Measurements from ENCODE around the gene AZU1. TPM values are rescaled to one million over a fixed set of nuclear protein-coding genes. Genes with fewer than 3 reads are reported as not detected.

Gene AZU1
- total RNA-seq, 1 donor from 2014 or later, result not detected

DNA sequence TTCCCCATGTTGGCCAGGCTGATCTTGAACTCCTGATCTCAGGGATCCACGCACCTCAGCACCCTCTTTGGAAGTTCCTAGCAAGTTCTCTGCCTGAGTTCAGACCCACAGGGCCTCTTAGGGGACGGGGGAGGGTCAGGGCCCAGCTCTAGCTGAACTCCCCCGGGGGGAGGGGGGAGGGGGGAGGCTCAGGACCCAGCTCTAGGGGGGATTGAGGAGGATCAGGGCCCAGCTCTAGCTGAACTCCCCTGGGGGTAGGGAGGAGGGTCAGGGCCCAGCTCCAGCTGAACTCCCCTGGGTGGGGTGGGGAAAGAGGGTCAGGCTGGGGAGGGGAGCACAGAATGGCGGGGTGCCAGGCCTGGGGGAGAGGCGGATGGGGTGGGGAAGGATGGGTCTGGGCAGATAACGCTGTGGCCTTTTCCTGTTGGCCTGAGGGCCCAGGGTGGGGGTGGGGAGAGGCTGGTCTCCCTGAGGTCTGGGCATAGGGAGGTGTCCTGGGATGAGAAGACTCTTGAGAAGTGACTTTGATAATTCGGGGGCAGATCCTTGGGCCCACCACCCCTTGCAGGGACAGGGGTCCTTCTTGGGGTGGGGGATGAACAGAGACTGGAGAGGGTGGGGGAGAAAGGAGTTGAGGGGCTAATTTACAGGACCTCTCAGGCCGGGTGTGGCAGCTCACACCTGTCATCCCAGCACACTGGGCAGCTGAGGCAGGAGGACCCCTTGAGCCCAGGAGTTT, 35.9 kb upstream of the AZU1 start:
- DNase-seq, result no peak
- H3K27ac Mint-ChIP-seq, result no peak overlapping the region
- intact Hi-C loops (cut with micrococcal nuclease), result no loop called here
- H3K4me1 Mint-ChIP-seq, result peaks cover 2% of the 10 kb centered on the region
- H3K9me3 Mint-ChIP-seq, result no peaks in the 10 kb centered on the region
- H3K4me3 Mint-ChIP-seq, result no peak overlapping the region
- no peaks in the 10 kb centered on the region for H3K36me3 Mint-ChIP-seq (ENCODE audit: low read depth)
- H3K27me3 Mint-ChIP-seq, result peaks cover 4% of the 10 kb centered on the region

DNA sequence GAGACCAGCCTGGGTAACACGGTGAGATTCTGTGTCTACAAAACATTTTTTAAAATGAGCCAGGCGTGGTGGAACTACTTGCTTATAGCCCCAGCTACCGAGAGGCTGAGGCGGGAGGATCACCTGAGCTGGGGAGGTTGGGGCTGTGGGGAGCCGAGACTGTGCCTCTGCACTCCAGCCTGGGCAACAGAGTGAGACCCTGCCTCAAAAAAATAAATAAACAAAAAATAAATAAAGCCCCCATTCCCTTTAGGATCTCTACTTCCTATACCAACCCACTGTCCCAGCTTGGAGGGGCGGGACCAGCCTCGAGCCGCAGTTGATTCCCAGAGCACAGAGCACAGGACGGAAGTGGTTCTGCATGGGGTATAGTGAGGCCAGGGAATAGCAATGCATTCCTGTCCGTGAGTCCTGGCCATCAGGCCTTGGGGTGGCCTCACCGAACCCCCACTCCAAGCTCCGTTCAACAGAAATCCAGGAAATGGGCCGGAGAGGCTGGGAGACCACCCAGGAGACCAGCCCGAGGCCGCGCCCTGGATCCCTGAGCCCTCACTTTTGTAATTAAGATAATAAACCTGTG, 35.2 kb upstream of the AZU1 start:
- H3K4me1 Mint-ChIP-seq, result peaks cover 4% of the 10 kb centered on the region
- no peaks in the 10 kb centered on the region for H3K9me3 Mint-ChIP-seq
- H3K36me3 Mint-ChIP-seq (ENCODE audit: low read depth), result peaks cover 2% of the 10 kb centered on the region
- DNase-seq, result no peak
- H3K4me3 Mint-ChIP-seq, result no peak overlapping the region
- intact Hi-C loops (cut with micrococcal nuclease), result no loop called here
- peaks cover 6% of the 10 kb centered on the region for H3K27me3 Mint-ChIP-seq
- H3K27ac Mint-ChIP-seq, result no peak overlapping the region

DNA sequence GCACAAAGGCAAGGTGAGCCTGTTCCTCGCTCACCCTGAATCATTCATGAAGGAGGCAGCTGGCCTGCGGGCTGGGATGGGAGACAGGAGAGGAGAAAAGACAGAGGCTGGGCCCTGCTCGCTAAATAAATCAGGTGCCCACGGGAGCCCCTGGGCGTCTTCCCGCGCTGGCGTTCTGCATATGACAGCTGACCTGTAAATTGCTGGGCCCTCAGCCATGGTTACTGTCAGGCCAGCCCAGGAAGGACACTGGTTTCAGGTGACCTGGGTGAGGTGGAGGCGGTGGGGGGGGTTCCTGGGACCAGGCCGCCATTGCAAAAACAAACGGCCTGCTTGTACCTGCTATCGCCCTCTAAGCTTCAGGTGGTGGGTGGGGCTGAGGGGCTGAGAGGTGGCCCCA, 33.8 kb upstream of the AZU1 start:
- no peak overlapping the region for H3K4me3 Mint-ChIP-seq
- no peaks in the 10 kb centered on the region for H3K9me3 Mint-ChIP-seq
- intact Hi-C loops (cut with micrococcal nuclease), result no loop called here
- H3K27me3 Mint-ChIP-seq, result peaks cover 6% of the 10 kb centered on the region
- no peak overlapping the region for H3K27ac Mint-ChIP-seq
- H3K36me3 Mint-ChIP-seq (ENCODE audit: low read depth), result peaks cover 7% of the 10 kb centered on the region
- peaks cover 4% of the 10 kb centered on the region for H3K4me1 Mint-ChIP-seq
- DNase-seq, result no peak

DNA sequence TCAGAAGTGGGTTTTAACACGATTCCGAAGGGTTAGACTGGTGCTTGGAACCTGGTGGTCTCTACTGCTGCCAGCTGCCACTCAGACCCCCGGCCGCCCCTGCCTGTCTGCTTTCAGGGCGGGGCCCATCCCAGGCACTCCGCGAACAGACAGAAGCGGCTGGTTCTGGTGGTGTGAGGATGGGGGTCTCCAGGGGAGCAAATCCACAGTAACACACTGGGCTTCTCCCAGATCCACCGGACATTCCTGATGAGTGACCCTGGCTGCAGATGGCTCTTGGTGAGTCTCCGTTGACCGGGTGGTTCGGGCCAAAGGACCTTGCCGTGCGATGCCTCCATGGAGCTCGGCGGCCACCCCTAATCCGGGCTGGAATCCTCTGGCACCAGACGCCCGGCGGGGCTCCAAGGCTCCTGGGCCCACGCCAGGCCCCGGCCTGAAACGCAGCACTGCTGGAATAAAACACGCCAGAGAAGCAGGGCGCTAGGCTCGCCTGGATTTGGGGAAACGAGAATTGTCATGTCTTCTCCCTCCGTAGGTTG, 32.5 kb upstream of the AZU1 start:
- Mint-ChIP-seq H3K9me3 (no peaks in the 10 kb centered on the region), H3K4me3 (no peak overlapping the region), H3K27me3 (peaks cover 1% of the 10 kb centered on the region), H3K27ac (no peak overlapping the region), H3K36me3 (ENCODE audit: low read depth) (peaks cover 20% of the 10 kb centered on the region), H3K4me1 (peaks cover 15% of the 10 kb centered on the region)
- intact Hi-C loops (cut with micrococcal nuclease), result no loop called here
- DNase-seq, result no peak

DNA sequence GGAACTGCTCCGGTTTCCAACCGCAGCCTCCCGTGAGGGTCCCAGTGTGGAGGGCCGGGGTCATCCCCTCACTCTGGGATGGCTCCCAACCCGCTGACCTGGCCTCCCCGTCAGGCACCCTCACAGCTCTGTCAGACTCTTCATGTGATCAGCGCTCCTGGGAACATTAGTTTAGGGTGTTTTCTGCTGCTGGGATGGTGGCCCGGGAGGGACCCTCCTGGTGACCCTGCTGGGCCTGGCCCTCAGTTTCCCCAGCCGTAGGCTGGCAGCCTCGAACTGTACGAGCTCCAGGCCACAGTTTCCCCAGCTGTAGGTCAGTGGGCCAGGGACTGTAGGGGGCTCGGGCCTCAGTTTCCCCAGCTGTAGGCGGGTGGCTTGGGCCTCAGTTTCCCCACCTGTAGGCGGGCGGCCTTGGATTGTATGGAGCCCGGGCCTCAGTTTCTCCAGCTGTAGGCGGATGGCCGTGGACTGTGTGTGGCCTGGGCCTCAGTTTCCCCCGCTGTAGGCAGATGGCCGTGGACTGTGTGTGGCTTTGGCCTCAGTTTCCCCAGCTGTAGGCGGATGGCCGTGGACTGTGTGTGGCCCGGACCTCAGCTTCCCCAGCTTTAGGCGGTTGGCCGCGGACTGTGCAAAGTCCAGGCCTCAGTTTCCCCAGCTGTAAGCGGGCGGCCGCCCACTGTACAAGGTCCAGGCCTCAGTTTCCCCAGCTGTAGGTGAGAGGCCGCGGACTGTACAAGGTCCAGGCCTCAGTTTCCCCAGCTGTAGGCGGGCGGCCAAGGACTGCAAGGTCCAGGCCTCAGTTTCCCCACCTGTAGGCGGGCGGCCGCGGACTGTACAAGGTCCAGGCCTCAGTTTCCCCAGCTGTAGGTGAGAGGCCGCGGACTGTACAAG, 31.7 kb upstream of the AZU1 start:
- DNase-seq, result no peak
- Mint-ChIP-seq H3K4me1 (peaks cover 21% of the 10 kb centered on the region), H3K36me3 (ENCODE audit: low read depth) (peaks cover 27% of the 10 kb centered on the region), H3K27ac (no peak overlapping the region), H3K9me3 (no peaks in the 10 kb centered on the region), H3K27me3 (peaks cover 1% of the 10 kb centered on the region), H3K4me3 (peak overlapping the region; percentile 10)
- intact Hi-C loops (cut with micrococcal nuclease), result loop anchor here (2.0 kb wide), 2 partner anchors 25 to 129 kb away; no protein-coding TSS in a partner anchor

DNA sequence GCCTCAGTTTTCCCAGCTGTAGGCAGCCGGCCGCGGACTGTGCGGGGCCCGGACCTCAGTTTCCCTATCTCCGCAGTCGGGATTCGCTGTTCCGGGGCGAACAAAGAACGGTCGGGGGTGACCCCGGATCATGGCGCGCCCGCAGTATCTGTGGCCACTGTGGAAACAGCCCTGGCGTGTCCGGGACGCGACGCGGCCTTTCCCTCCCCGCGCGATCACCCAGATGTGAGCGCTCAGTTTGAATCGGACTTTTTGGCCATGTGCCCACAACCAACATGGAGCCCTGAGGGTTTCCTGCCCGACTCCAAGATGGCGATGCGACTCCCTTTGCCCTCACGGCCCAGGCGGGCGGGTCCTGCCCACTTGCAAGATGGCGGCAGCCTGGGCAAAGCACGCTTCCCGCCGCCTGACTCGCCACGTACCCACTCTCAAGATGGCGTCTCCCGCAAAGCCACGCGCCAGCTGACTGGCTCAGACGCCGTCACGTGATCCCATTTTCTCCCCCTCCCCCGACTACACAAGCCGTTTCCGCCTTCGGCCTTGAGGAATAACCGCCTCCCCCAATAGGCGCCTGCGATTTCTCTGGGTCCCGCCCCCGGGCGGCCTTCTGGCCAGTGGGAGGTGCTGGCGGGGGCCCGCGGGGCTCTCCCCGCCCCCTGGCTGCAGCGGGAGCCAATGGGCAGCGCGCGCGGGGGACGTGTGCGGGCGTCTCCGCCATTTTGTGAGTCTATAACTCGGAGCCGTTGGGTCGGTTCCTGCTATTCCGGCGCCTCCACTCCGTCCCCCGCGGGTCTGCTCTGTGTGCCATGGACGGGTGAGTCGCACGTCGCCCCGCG, 30.7 kb upstream of the AZU1 start, which contains the start of gene PTBP1:
Gene PTBP1 (plus strand): TSS at position 761 of the 836 bp plus-strand sequence. CDS start 46 bp downstream, at position 807.
- Mint-ChIP-seq H3K36me3 (ENCODE audit: low read depth) (peaks cover 33% of the 10 kb centered on the region), H3K9me3 (no peaks in the 10 kb centered on the region), H3K4me1 (peaks cover 25% of the 10 kb centered on the region), H3K27me3 (peaks cover 1% of the 10 kb centered on the region), H3K4me3 (peak within 1 kb of the TSS; percentile 92), H3K27ac (peak within 1 kb of the TSS; percentile 95)
- intact Hi-C loops (cut with micrococcal nuclease), result loop anchor here (1.0 to 2.0 kb wide), 7 partner anchors 26 to 610 kb away; partner anchors contain the start of genes DAZAP1, MIDN, POLRMT and RNF126
- peak; percentile 100 for DNase-seq

DNA sequence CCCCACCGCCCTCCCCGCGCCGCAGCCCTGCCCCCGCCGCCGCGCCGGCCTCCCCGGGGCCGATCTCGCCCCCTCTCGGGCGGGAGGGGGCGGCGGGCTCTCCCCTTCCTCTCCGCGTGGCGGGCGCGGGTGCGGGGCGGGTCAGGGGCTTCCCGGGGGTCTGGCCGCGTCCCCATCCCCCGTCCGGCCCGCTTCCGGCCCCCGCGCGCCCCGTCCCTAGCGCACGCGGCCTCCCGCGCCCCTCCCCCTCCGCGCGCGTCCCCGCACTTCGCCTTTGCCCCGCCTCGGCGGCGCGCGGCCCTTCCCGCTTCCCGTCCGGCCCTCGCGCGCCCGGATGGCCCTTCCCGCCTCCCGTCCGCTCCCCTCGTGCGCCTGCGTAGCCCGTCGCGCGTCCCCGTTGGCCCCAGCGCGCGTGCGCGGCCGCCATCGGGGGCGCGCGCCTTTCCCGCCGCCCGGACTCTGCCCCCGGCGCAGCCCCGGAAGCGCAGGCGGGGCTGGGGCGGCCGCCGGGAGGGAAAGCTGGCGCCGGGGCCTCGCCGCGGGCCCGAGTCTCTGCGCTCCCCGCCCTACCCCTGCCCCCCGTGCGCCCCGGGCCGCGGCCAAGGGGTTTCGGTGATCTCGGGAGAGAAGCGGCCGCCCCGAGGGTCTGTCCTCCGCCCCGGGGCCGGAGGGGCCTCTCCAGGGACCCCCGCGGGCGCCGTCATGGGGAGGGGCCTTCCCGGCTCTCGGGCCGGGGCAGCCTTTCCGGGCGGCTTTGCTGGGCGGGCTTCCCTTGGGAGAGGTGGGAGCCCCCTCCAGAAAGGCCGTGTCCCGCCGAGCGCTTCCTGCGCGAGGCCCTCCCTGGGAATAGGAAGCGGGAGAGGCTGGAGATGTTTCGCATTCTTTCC, 29.9 kb upstream of the AZU1 start:
- Mint-ChIP-seq H3K27ac (peak overlapping the region; percentile 88), H3K4me3 (peak overlapping the region; percentile 92), H3K9me3 (no peaks in the 10 kb centered on the region)

DNA sequence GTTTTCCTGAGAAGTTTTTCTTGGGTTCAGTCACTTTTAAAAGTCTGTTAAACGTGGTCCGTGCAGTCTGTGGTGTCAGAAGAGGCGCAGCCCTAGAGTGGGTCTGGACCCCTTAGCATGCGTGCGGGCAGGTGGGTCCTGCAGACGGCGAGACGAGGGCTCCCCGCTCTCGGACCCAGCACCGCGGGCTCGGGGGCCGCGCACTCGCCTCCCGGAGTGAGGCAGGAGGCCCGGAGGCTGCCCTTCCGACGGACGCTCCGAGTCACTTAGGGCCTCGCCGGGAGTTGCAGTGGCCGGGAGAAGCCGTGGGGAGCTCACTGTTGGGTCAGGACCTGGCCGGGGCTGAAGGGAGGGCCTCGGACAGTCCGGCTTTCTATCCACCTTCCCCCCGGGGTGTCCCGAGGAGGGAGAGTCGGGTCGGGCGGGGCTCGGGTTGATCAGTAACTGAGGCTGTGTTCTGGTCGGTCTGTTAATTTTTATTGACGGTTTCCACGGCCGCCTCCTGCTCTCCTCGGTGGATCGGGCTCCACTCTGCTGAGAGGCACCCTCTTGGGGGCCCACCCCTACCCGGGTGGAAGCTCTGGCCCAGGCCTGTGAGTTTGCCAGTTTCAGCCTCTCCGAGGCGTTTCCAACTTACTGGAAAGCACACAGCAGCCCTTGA, 29.1 kb upstream of the AZU1 start:
- Mint-ChIP-seq H3K27ac (peak overlapping the region; percentile 88), H3K4me3 (peak overlapping the region; percentile 92), H3K27me3 (peaks cover 1% of the 10 kb centered on the region), H3K4me1 (peaks cover 31% of the 10 kb centered on the region), H3K36me3 (ENCODE audit: low read depth) (peaks cover 48% of the 10 kb centered on the region), H3K9me3 (no peaks in the 10 kb centered on the region)
- intact Hi-C loops (cut with micrococcal nuclease), result no loop called here
- peak; percentile 77 for DNase-seq

More for the DNA sequence above, 29.9 kb upstream of the AZU1 start:
- Mint-ChIP-seq H3K27me3 (peaks cover 1% of the 10 kb centered on the region), H3K4me1 (peaks cover 29% of the 10 kb centered on the region), H3K36me3 (ENCODE audit: low read depth) (peaks cover 42% of the 10 kb centered on the region)
- peak; percentile 97 for DNase-seq
- intact Hi-C loops (cut with micrococcal nuclease), result loop anchor here (1.0 to 2.0 kb wide), 7 partner anchors 27 to 610 kb away; partner anchors contain the start of genes DAZAP1, MIDN, POLRMT and RNF126

DNA sequence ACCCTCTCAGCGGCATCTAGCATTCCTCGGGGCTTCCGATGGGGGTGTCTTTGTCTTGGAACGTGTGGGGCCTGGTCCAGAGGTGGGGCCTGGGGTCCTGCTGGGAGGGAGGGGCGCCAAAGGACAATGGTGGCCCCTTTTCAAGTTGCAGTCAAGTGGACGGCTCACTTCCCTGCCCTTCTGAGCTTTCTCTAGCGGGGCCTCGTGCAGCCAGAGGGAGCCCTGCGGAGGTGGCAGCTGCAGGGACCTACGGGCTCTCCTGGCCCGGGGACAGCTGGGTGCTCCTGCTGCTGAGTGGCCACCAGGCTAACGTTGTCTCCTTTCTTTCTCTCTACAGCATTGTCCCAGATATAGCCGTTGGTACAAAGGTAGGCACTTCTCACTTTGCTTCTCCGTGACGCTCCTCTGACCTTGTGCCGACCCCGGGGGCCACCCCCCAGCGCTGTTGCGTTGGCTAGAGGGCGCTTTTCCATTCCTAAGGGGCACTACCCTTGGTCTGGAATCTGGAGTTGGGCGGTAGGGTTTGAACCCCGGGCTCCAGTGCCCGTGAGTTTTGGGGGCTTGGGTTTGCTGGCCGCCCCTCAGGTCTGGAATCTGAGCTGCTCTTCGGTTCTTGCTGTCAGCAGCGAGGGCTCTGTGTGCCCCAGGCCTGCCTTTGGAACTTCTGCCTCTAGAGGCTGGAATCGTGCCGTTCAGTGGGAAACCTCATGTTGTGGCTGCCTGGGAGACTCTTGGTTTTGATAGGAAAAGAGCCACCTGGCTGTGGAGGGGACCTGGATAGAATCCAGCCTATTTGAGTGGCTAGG, 28.4 kb upstream of the AZU1 start:
- Mint-ChIP-seq H3K4me3 (peak overlapping the region; percentile 92), H3K4me1 (peaks cover 31% of the 10 kb centered on the region), H3K9me3 (no peaks in the 10 kb centered on the region), H3K27ac (peak overlapping the region; percentile 85), H3K36me3 (ENCODE audit: low read depth) (peaks cover 55% of the 10 kb centered on the region), H3K27me3 (peaks cover 1% of the 10 kb centered on the region)
- intact Hi-C loops (cut with micrococcal nuclease), result no loop called here
- peak; percentile 77 for DNase-seq

DNA sequence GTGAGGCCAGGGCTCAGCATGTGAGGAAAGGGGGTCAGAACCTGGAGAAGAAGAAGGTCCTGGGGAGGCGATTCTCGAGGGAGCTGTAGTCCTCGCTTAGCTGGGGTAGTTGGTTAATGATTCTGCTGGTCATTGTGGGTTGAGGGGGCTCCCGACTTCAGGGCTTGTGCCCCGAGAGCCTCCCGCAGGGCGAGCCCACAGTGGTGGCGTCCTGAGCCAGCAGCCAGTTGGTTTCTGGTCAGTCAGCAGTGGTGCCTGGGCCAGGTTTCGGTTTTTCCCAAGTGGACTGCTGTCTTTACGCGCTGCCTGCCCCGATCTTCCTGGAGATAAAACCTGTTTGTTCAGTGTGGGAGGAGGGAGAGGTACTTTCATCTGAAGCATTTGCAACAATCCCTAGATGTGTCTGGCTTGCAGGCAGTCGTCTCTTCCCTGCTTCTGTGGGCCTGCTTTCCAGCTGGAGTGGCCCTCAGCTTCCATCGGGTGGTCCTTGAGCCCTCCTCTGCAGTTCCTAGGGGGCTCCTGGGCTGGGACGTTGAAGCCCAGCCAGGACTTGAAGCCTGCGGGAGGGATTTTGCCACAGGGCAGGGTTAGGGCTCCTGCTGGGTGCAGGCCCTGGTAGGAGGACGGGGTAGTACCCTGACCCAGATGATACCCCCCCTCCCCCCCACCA, 27.1 kb upstream of the AZU1 start:
- Mint-ChIP-seq H3K27me3 (peaks cover 1% of the 10 kb centered on the region), H3K27ac (peak overlapping the region; percentile 85), H3K9me3 (no peaks in the 10 kb centered on the region), H3K4me1 (peaks cover 31% of the 10 kb centered on the region), H3K36me3 (ENCODE audit: low read depth) (peaks cover 59% of the 10 kb centered on the region), H3K4me3 (peak overlapping the region; percentile 92)
- intact Hi-C loops (cut with micrococcal nuclease), result no loop called here
- DNase-seq, result peak; percentile 67

Measured in activated CD4-positive, alpha-beta T cell treated with anti-CD3 and anti-CD28 coated beads, Interleukin-2, amount 10 ng/mL, durations not matched to agents 24 days and 14 days (primary cell).